ENCODE data around the gene KMT5C. TPM values are rescaled to one million over a fixed set of nuclear protein-coding genes. Genes with fewer than 3 reads are reported as not detected.

Gene KMT5C
- total and polyA plus RNA-seq, 2 experiments from 2014 or later, result 2.7 to 8.1 TPM

GRCh38 chr19:55312621-55313512 lies 26.8 kb upstream of the KMT5C start:
- in situ Hi-C loops (cut with MboI), result no loop called here
- H3K4me2 ChIP-seq (ENCODE audit: unreplicated experiment), result no peak overlapping the region
- no peaks in the 10 kb centered on the region for H3K9me2 ChIP-seq (ENCODE audit: insufficient read depth)
- H3K36me3 ChIP-seq (ENCODE audit: low read depth), result no peaks in the 10 kb centered on the region
- no peak overlapping the region for H2AFZ ChIP-seq
- no peak for DNase-seq
- TF ChIP-seq EZH2phosphoT487 (IDR thresholded peaks at IDR 0.05; ENCODE audit: insufficient read depth, low read depth), result no peak
- TF ChIP-seq EZH2 (IDR thresholded peaks at IDR 0.05; ENCODE audit: insufficient read depth, poor library complexity, severe bottlenecking), result no peak
- H3K9me3 ChIP-seq (ENCODE audit: low read depth), result no peaks in the 10 kb centered on the region
- no peaks in the 10 kb centered on the region for H4K20me1 ChIP-seq (ENCODE audit: insufficient read depth)
- no peaks in the 10 kb centered on the region for H3K27me3 ChIP-seq (replicated peaks; ENCODE audit: insufficient read depth)
- H3K4me1 ChIP-seq (ENCODE audit: insufficient read depth), result no peaks in the 10 kb centered on the region
- no peak overlapping the region for H3K9ac ChIP-seq
- H3K79me2 ChIP-seq (ENCODE audit: insufficient read depth), result no peaks in the 10 kb centered on the region
- H3K4me3 ChIP-seq, result no peak overlapping the region
- H3F3A ChIP-seq (ENCODE audit: insufficient read depth), result no peaks in the 10 kb centered on the region
- 80 to 82% methylated on average over 38 to 47 of the region's 47 CpGs for WGBS, 2 experiments (ENCODE audit: low coverage in 1 of 2, low lambda C conversion rate in 2 of 2, missing lambda C conversion rate in 2 of 2)
- no peak overlapping the region for H3K27ac ChIP-seq

GRCh38 chr19:55314396-55314795 lies 25.3 kb upstream of the KMT5C start:
- Histone ChIP-seq H3K9me3 (ENCODE audit: low read depth) (no peaks in the 10 kb centered on the region), H4K20me1 (ENCODE audit: insufficient read depth) (no peaks in the 10 kb centered on the region), H3K4me3 (no peak overlapping the region), H3K36me3 (ENCODE audit: low read depth) (no peaks in the 10 kb centered on the region), H3K9me2 (ENCODE audit: insufficient read depth) (no peaks in the 10 kb centered on the region), H3K4me2 (ENCODE audit: unreplicated experiment) (no peak overlapping the region), H3K9ac (no peak overlapping the region), H3K27ac (no peak overlapping the region), H3F3A (ENCODE audit: insufficient read depth) (no peaks in the 10 kb centered on the region), H2AFZ (no peak overlapping the region), H3K27me3 (replicated peaks; ENCODE audit: insufficient read depth) (no peaks in the 10 kb centered on the region), H3K79me2 (ENCODE audit: insufficient read depth) (no peaks in the 10 kb centered on the region), H3K4me1 (ENCODE audit: insufficient read depth) (no peaks in the 10 kb centered on the region)
- in situ Hi-C loops (cut with MboI), result no loop called here
- no peak for DNase-seq
- TF ChIP-seq EZH2 (IDR thresholded peaks at IDR 0.05; ENCODE audit: insufficient read depth, poor library complexity, severe bottlenecking), result no peak
- TF ChIP-seq EZH2phosphoT487 (IDR thresholded peaks at IDR 0.05; ENCODE audit: insufficient read depth, low read depth), result no peak
- 66 to 68% methylated on average over 8 of the region's 8 CpGs for WGBS, 2 experiments (ENCODE audit: low coverage in 1 of 2, low lambda C conversion rate in 2 of 2, missing lambda C conversion rate in 2 of 2)

- no peak overlapping the region for H3K4me2 ChIP-seq (ENCODE audit: unreplicated experiment)
- H4K20me1 ChIP-seq (ENCODE audit: insufficient read depth), result no peaks in the 10 kb centered on the region
- no peaks in the 10 kb centered on the region for H3K9me3 ChIP-seq (ENCODE audit: low read depth)
- H3K4me1 ChIP-seq (ENCODE audit: insufficient read depth), result no peaks in the 10 kb centered on the region
- no peak for DNase-seq
- no peaks in the 10 kb centered on the region for H3K9me2 ChIP-seq (ENCODE audit: insufficient read depth)
- H3K27me3 ChIP-seq (replicated peaks; ENCODE audit: insufficient read depth), result no peaks in the 10 kb centered on the region
- in situ Hi-C loops (cut with MboI), result no loop called here
- H3K36me3 ChIP-seq (ENCODE audit: low read depth), result no peaks in the 10 kb centered on the region
- H3K4me3 ChIP-seq, result no peak overlapping the region
- no peaks in the 10 kb centered on the region for H3K79me2 ChIP-seq (ENCODE audit: insufficient read depth)
- WGBS, 2 experiments (ENCODE audit: low coverage in 1 of 2, low lambda C conversion rate in 2 of 2, missing lambda C conversion rate in 2 of 2), result 67 to 71% methylated on average over 13 of the region's 13 CpGs
- H3K27ac ChIP-seq, result no peak overlapping the region
- no peaks in the 10 kb centered on the region for H3F3A ChIP-seq (ENCODE audit: insufficient read depth)
- H2AFZ ChIP-seq, result no peak overlapping the region
- H3K9ac ChIP-seq, result no peak overlapping the region
- TF ChIP-seq EZH2 (IDR thresholded peaks at IDR 0.05; ENCODE audit: insufficient read depth, poor library complexity, severe bottlenecking) (no peak), EZH2phosphoT487 (IDR thresholded peaks at IDR 0.05; ENCODE audit: insufficient read depth, low read depth) (no peak)
Measured at GRCh38 chr19:55315956-55316525, 23.6 kb upstream of the KMT5C start.

GRCh38 chr19:55316646-55317045 lies 23.0 kb upstream of the KMT5C start:
- H3K9me3 ChIP-seq (ENCODE audit: low read depth), result no peaks in the 10 kb centered on the region
- H3K4me1 ChIP-seq (ENCODE audit: insufficient read depth), result no peaks in the 10 kb centered on the region
- no peak for DNase-seq
- H3K79me2 ChIP-seq (ENCODE audit: insufficient read depth), result no peaks in the 10 kb centered on the region
- H3K36me3 ChIP-seq (ENCODE audit: low read depth), result no peaks in the 10 kb centered on the region
- no peak overlapping the region for H2AFZ ChIP-seq
- no peak overlapping the region for H3K4me3 ChIP-seq
- no peaks in the 10 kb centered on the region for H3F3A ChIP-seq (ENCODE audit: insufficient read depth)
- in situ Hi-C loops (cut with MboI), result no loop called here
- H4K20me1 ChIP-seq (ENCODE audit: insufficient read depth), result no peaks in the 10 kb centered on the region
- H3K27me3 ChIP-seq (replicated peaks; ENCODE audit: insufficient read depth), result no peaks in the 10 kb centered on the region
- H3K9ac ChIP-seq, result no peak overlapping the region
- TF ChIP-seq EZH2phosphoT487 (IDR thresholded peaks at IDR 0.05; ENCODE audit: insufficient read depth, low read depth), result no peak
- no peak for TF ChIP-seq EZH2 (IDR thresholded peaks at IDR 0.05; ENCODE audit: insufficient read depth, poor library complexity, severe bottlenecking)
- H3K27ac ChIP-seq, result no peak overlapping the region
- no peaks in the 10 kb centered on the region for H3K9me2 ChIP-seq (ENCODE audit: insufficient read depth)
- WGBS, 2 experiments (ENCODE audit: low coverage in 1 of 2, low lambda C conversion rate in 2 of 2, missing lambda C conversion rate in 2 of 2), result 55 to 61% methylated on average over 8 of the region's 8 CpGs
- no peak overlapping the region for H3K4me2 ChIP-seq (ENCODE audit: unreplicated experiment)

Measured in GM23248 (cell line).